Amniotic epithelial cell (primary cell): ENCODE results near the gene PTGER3.
"Not testable (repeated sequence)": the region's sequence is repeated elsewhere in the genome, so short reads cannot be mapped to it uniquely, and the experiment has no call there.

Experiments used
- DNase-seq: peaks from one replicate; pipeline ENCODE4 v3.0.0-alpha.2; 2010; ENCODE audit warnings: low read depth

The PTGER3 gene

DNA sequence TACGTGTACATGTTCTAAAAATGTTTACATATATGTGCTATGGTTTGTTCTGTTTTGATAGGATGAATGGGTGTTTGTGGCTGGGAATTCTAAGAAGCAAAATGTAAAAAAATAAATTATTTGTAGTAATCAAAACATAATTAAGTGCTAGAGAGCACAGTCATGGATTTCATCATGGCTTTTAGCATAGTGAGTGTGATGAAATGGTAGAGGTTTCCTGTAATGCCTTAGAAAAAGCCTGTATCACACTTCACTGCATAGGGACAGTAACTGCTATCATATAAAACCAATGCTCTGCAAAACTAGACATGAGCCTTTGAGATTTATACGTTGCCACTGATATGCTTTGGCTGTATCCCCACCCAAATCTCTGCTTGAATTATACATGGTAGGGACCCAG lies 99.8 kb downstream of the PTGER3 start:
- DNase-seq: no peak

DNA sequence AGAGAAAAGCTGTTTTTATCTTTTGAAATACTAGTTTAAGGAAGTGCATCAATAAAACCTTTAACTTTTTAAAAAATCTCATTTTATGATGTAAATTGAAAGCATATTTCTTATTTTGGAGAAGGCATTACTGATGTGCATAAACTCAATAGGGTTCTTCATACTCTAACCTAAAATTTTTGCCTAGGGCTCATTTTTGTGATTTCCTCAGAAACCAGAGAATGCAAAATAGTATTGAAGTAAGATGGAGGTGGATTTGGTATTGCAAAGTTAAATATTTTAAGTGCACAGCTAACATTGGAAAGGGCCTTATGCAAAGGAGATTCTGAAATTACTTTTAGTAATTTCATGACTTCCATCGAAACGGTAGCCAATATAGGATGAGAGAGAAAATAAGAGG lies 101.9 kb downstream of the PTGER3 start:
- no peak for DNase-seq

DNA sequence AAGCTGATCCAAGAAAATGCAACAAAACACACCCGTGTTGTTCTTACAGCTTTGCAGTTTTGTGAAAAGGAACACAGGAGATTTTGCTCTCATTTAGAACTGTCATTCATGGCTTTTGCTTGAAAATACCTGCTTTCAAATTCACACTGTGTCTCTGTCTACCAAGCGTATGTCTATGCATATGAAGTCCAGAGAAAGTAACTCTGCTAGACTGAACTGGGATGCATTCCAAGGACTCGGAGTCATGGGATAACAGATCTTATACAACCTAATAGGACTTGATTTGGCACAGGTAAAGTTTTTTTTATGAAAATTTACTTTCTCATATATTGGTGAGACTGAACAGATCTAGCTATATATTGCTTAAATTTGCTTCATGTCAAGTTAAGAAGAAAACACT lies 102.4 kb downstream of the PTGER3 start:
- no peak for DNase-seq

DNA sequence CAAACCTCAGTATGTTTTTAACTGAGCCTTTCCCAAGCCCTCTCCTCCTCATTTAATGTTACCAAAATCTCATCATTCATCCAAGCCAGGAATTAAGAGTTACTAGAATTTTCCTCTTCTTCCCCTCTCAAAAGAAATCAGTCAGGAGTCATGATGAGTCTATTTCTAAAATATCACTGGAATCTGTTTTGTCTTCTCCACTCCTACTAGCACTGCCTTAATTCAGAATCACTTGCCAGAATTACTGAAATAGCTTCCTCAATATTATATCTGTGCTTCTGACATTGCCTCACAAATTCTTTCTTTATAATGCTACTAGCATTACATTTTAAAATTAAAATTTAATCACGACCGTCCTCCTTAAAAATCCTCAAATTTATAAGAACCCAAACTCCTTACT lies 106.1 kb downstream of the PTGER3 start:
- DNase-seq: no peak

DNA sequence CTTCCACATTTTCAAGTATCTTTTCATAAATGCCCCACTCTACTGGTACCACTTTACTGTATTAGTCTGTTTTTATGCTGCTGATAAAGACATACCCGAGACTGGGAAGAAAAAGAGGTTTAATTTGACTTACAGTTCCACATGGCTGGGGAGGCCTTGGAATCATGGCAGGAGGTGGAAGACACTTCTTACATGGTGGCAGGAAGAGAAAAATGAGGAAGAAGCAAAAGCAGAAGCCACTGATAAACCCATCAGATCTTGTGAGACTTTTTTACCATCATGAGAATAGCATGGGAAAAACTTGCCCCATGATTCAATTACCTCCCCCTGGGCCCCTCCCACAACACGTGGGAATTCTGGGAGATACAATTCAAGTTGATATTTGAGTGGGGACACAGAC lies 107.2 kb downstream of the PTGER3 start:
- DNase-seq: not testable (repeated sequence)

DNA sequence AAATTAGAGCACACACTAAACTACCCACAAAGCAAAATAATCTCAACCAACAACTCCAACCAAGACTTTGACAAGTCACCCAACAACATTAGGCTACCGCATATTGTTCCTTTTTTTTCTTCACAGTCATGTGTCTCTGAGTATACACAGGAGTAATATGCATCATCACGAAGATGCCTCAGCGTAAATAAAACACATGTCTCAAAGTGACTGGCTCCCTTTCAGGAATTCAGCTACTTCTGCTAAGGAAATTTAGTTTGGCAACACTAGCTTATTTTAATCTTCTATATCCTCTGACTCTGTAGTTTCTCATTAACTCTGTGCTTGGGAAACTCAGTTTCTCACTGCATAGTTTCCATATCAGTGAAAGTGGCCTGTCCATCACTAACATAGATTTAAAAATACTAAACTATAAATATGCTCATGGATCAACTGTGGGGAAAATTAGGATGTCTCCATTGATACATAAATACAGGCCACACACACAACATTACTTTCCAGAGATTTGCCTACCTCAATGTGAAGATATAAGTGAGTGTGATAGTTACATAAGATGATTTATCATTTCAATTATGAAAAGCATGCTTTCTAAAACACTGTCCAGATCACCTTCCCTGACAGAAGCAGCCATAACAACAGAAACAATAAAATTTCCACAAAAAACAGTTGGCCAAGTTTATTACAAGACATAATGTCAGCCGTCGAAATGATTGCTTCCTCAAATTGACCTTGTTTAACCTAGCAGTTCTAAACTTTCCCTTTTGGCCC lies 113.2 kb downstream of the PTGER3 start:
- DNase-seq: no peak

DNA sequence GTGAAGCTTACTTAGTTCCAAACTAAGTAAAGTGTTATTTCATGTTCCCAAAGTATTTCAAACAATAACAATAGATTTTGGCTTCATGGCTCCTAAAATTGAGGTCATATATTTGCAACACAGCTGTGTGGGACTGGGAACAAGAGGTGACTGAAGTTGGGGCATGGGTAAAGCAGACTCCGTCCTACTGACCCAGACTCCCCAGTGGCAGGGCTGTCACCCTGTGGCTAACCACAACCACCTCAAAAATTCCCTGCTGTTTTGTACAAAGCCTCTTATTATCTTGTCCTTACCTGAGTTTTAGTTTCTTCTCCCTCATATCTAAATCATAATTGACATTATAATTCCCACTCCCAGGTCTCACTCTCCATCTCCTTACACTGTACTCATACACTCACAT lies 117.6 kb downstream of the PTGER3 start:
- DNase-seq: no peak

DNA sequence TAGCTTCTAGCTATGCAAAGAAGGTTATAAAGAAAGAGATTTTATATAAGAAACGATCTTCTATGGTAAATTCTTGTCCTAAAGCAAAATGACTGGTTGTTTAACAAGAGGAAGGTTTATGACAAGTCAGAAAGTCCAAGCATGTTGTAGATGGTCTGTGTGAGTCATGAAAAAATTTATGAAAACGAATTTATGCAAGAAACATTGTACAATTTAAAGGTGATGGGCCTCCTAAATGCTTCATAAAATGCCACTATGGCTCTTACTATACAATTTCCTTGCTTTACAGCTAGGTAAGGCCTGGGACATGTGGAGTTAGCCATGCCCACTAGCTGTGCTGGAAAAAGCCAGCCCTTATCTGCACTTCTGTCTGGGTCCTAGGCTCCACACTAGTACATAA lies 125.4 kb downstream of the PTGER3 start:
- no peak for DNase-seq
